ENCODE results near the gene FADS1.
A peak's percentile ranks its signal among the peaks of the same experiment; 100 is the strongest.

The FADS1 gene

DNA sequence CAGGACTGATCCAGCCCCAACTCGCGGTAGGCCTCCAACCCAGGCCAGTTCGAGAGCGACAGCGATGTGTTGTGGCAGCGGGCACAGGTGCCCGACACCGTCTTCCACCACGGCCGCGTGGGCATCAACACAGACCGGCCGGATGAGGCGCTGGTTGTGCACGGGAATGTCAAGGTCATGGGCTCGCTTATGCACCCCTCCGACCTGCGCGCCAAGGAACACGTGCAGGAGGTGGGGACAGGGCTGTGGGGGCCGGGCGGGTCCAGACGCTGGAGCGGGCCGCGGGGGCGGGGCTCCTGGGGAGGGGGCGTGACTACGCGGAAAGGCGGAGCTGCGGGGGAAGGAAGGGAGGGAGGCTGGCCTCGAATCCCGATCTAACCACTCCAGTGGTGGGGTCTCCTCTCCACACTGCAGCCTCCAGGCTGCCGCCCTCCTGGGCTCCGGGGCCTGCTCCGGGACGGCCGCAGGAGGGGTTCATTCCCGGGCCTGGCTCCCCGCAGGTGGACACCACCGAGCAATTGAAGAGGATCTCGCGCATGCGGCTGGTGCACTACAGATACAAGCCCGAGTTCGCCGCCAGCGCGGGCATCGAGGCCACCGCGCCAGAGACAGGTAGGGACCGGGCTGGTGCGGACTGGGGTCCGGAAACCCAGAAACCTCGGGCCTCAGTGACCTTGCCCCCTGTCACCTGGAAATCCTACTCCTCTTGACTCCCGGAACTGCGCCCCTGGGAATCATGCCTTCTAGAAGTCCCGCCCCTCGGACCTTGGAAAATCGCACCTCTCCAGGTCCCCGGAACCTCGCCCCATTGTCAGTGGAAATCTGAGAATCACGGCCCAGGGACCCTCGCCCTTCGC, 39.3 kb downstream of the FADS1 start:
- Histone ChIP-seq H3K4me1 (ENCODE audit: insufficient read depth, insufficient read length) (peaks cover 39% of the 10 kb centered on the region), H3K4me3 (ENCODE audit: insufficient read length, low read depth) (no peak overlapping the region), H3K9ac (ENCODE audit: insufficient read length, low read depth) (peak overlapping the region; percentile 72), H3K9me3 (ENCODE audit: insufficient read depth, low read length) (no peaks in the 10 kb centered on the region), H3K36me3 (ENCODE audit: insufficient read depth, insufficient read length, low read length) (peaks cover 85% of the 10 kb centered on the region), H3K27me3 (ENCODE audit: insufficient read depth, insufficient read length) (no peaks in the 10 kb centered on the region)
- TF ChIP-seq YY1 (IDR thresholded peaks at IDR 0.05; ENCODE audit: insufficient read depth, insufficient read length) (no peak), ZNF274 (IDR thresholded peaks at IDR 0.05; ENCODE audit: low read depth, low read length) (no peak), SUZ12 (IDR thresholded peaks at IDR 0.05; ENCODE audit: extremely low read depth, insufficient read depth, insufficient read length) (no peak)
- DNase-seq (ENCODE audit: low read depth, low spot score): no peak

DNA sequence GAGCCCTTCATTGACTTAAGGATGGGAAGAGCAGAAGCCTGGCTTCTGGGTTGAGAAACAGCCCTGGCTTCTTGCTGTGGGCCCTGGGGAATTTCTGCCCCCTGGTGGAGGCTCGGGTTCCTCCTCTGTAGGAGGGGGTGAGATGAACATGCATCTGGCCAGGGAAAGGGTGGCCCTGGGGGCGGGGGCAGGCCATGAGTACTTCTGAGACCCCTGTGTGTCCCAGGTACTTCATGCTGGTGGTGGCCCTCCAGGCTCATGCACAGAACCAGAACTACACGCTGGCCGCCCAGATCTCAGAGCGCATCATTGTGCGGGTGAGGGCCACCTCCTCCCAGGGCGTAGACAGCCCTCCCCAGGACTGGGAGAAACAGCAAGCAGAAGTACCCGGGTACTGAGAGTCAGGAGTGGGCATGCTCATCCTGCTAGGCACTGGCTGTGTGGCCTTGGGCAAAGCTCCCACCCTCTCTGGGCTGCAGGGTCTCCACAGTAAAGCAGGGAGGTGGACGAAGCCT, 40.2 kb downstream of the FADS1 start:
- Histone ChIP-seq H3K9me3 (ENCODE audit: insufficient read depth, low read length) (no peaks in the 10 kb centered on the region), H3K27me3 (ENCODE audit: insufficient read depth, insufficient read length) (no peaks in the 10 kb centered on the region), H3K9ac (ENCODE audit: insufficient read length, low read depth) (peak overlapping the region; percentile 72), H3K4me1 (ENCODE audit: insufficient read depth, insufficient read length) (peaks cover 45% of the 10 kb centered on the region), H3K36me3 (ENCODE audit: insufficient read depth, insufficient read length, low read length) (peaks cover 84% of the 10 kb centered on the region), H3K4me3 (ENCODE audit: insufficient read length, low read depth) (no peak overlapping the region)
- no peak for DNase-seq (ENCODE audit: low read depth, low spot score)
- no peak for TF ChIP-seq SUZ12 (IDR thresholded peaks at IDR 0.05; ENCODE audit: extremely low read depth, insufficient read depth, insufficient read length)
- TF ChIP-seq ZNF274 (IDR thresholded peaks at IDR 0.05; ENCODE audit: low read depth, low read length): no peak

DNA sequence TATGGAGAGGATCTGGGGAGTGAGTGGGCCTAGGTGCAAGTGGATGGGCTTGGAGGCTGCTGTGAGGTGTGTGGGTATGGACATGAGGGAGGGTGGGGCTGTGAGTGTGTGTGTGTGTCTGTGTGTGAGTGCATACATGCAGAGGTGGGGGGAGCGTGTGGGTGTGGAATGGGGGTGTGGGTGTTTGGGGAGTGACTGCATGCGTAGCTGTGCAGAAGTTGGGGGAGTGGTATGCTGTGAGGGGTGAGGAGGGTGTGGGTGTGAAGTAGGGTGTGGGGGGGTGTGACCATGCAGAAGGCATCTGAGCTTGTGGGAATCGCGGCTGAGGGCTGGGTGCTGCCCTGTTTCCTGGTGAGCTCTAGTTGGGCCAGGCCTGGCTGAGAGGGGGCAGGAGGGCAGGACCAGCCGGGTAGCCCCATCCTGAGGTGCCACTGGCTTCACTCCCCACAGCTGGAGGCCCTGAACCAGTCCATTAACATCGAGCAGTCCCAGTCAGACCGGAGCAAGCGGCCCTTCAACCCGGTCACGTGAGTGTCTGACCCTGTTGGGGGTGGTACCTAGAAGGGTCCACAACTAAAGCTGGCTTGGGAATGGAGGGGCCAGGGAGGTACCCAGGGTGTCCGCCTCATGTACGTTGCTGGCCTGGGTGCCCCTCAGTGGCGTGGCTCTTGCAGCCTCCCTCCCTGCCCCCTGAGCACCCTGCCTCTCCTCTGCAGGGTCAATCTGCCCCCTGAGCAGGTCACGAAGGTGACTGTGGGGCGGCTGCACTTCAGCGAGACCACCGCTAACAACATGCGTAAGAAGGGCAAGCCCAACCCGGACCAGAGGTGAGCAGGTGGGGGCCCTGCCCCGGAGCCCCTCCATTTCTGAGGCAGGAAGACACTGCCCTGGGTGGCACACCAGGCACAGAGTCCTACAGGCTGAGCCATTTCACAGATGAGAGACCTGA, 40.9 kb downstream of the FADS1 start:
- DNase-seq (ENCODE audit: low read depth, low spot score): no peak
- H3K9me3 ChIP-seq (ENCODE audit: insufficient read depth, low read length): no peaks in the 10 kb centered on the region
- H3K27me3 ChIP-seq (ENCODE audit: insufficient read depth, insufficient read length): no peaks in the 10 kb centered on the region
- no peak overlapping the region for H3K4me3 ChIP-seq (ENCODE audit: insufficient read length, low read depth)
- H3K4me1 ChIP-seq (ENCODE audit: insufficient read depth, insufficient read length): peaks cover 49% of the 10 kb centered on the region
- no peak for TF ChIP-seq YY1 (IDR thresholded peaks at IDR 0.05; ENCODE audit: insufficient read depth, insufficient read length)
- peaks cover 80% of the 10 kb centered on the region for H3K36me3 ChIP-seq (ENCODE audit: insufficient read depth, insufficient read length, low read length)
- peak overlapping the region; percentile 62 for H3K9ac ChIP-seq (ENCODE audit: insufficient read length, low read depth)

DNA sequence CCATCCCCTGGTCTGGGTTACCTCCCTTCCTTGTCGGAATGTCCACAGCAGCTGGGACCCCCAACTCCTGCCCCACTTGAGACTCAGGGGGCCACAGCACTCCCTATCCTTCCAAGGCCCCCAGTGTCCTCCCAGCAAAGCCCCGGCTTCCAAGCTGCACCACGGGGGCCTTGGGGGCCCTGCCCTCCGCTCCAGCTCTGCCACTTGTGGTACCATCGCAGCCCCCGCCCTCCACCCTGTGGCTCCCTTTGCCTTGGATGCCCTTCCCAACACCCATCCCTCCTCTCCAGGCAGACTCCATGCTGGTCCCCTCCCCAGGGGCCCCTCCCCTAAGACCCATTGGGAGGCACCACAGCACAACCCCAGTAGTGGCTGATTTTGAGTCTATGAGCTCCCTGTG, 41.7 kb downstream of the FADS1 start:
- H3K9me3 ChIP-seq (ENCODE audit: insufficient read depth, low read length): no peaks in the 10 kb centered on the region
- no peak for DNase-seq (ENCODE audit: low read depth, low spot score)
- H3K36me3 ChIP-seq (ENCODE audit: insufficient read depth, insufficient read length, low read length): peaks cover 77% of the 10 kb centered on the region
- no peak overlapping the region for H3K9ac ChIP-seq (ENCODE audit: insufficient read length, low read depth)
- no peaks in the 10 kb centered on the region for H3K27me3 ChIP-seq (ENCODE audit: insufficient read depth, insufficient read length)
- peaks cover 48% of the 10 kb centered on the region for H3K4me1 ChIP-seq (ENCODE audit: insufficient read depth, insufficient read length)
- no peak overlapping the region for H3K4me3 ChIP-seq (ENCODE audit: insufficient read length, low read depth)
- TF ChIP-seq SUZ12 (IDR thresholded peaks at IDR 0.05; ENCODE audit: extremely low read depth, insufficient read depth, insufficient read length) (no peak), ZNF274 (IDR thresholded peaks at IDR 0.05; ENCODE audit: low read depth, low read length) (no peak), YY1 (IDR thresholded peaks at IDR 0.05; ENCODE audit: insufficient read depth, insufficient read length) (no peak)

DNA sequence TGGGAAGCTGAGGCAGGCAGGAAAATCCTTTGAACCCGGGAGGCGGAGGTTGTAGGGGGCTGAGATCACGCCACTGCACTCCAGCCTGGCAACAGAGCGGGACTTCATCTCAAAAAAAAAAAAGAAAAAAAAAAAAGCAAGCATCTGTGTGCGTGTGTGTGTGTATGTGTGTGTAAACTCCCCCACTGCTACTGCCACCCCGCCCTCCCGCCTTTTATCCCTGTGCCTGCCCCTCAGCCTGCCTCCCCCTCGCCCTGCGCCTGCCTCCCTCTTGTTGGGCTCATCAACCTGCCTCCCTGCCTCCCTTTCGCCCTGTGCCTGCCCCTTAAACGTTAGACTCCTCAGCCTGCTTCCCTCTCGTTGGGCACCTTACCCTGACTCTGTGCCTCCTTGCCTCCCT, 42.4 kb downstream of the FADS1 start:
- no peak for DNase-seq (ENCODE audit: low read depth, low spot score)
- no peak overlapping the region for H3K4me3 ChIP-seq (ENCODE audit: insufficient read length, low read depth)
- H3K4me1 ChIP-seq (ENCODE audit: insufficient read depth, insufficient read length): peaks cover 53% of the 10 kb centered on the region
- H3K27me3 ChIP-seq (ENCODE audit: insufficient read depth, insufficient read length): no peaks in the 10 kb centered on the region
- peaks cover 70% of the 10 kb centered on the region for H3K36me3 ChIP-seq (ENCODE audit: insufficient read depth, insufficient read length, low read length)
- H3K9ac ChIP-seq (ENCODE audit: insufficient read length, low read depth): no peak overlapping the region
- H3K9me3 ChIP-seq (ENCODE audit: insufficient read depth, low read length): no peaks in the 10 kb centered on the region
- no peak for TF ChIP-seq YY1 (IDR thresholded peaks at IDR 0.05; ENCODE audit: insufficient read depth, insufficient read length)
- TF ChIP-seq ZNF274 (IDR thresholded peaks at IDR 0.05; ENCODE audit: low read depth, low read length): no peak
- TF ChIP-seq SUZ12 (IDR thresholded peaks at IDR 0.05; ENCODE audit: extremely low read depth, insufficient read depth, insufficient read length): no peak

DNA sequence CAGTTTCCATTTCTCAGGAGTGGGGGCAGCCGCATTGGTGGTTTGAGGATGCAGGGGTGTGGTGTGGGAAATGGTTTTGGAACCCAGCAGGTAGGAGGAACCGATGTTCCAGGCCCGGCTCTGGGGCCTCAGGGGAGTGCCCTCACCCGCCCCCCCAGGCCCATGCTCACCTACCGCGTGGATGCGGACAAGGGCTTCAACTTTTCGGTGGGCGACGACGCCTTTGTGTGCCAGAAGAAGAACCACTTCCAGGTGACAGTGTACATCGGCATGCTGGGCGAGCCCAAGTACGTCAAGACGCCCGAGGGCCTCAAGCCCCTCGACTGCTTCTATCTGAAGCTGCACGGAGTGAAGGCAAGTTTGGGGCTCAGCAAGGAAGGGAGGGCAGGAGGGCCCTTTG, 43.0 kb downstream of the FADS1 start:
- Histone ChIP-seq H3K4me3 (ENCODE audit: insufficient read length, low read depth) (no peak overlapping the region), H3K9ac (ENCODE audit: insufficient read length, low read depth) (no peak overlapping the region), H3K4me1 (ENCODE audit: insufficient read depth, insufficient read length) (peaks cover 59% of the 10 kb centered on the region), H3K9me3 (ENCODE audit: insufficient read depth, low read length) (no peaks in the 10 kb centered on the region), H3K27me3 (ENCODE audit: insufficient read depth, insufficient read length) (no peaks in the 10 kb centered on the region), H3K36me3 (ENCODE audit: insufficient read depth, insufficient read length, low read length) (peaks cover 64% of the 10 kb centered on the region)
- no peak for DNase-seq (ENCODE audit: low read depth, low spot score)
- TF ChIP-seq SUZ12 (IDR thresholded peaks at IDR 0.05; ENCODE audit: extremely low read depth, insufficient read depth, insufficient read length) (no peak), YY1 (IDR thresholded peaks at IDR 0.05; ENCODE audit: insufficient read depth, insufficient read length) (no peak), ZNF274 (IDR thresholded peaks at IDR 0.05; ENCODE audit: low read depth, low read length) (no peak)

DNA sequence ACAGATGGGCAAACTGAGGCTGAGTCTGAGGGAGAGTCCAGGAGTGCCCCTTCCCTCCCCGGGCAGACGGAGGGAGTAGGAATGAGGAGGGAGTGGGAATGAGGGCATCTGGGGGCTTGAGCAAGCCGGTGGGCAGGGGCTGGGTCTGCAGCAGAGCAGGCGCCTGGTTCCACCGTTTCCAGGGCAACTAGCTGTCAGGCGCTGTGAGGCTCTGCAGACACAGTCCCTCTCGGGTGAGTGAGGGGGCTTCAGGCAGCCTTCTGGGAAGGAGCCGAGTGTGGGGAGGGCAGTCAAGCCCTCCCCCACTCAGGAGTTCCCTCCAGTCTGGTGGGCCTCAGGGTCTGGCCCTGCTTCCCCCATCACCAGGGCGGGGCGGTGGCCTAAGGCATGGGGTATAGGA, 43.4 kb downstream of the FADS1 start:
- TF ChIP-seq ZNF274 (IDR thresholded peaks at IDR 0.05; ENCODE audit: low read depth, low read length) (no peak), SUZ12 (IDR thresholded peaks at IDR 0.05; ENCODE audit: extremely low read depth, insufficient read depth, insufficient read length) (no peak), YY1 (IDR thresholded peaks at IDR 0.05; ENCODE audit: insufficient read depth, insufficient read length) (no peak)
- Histone ChIP-seq H3K36me3 (ENCODE audit: insufficient read depth, insufficient read length, low read length) (peaks cover 62% of the 10 kb centered on the region), H3K9ac (ENCODE audit: insufficient read length, low read depth) (peak overlapping the region; percentile 17), H3K27me3 (ENCODE audit: insufficient read depth, insufficient read length) (no peaks in the 10 kb centered on the region), H3K4me3 (ENCODE audit: insufficient read length, low read depth) (no peak overlapping the region), H3K9me3 (ENCODE audit: insufficient read depth, low read length) (no peaks in the 10 kb centered on the region), H3K4me1 (ENCODE audit: insufficient read depth, insufficient read length) (peaks cover 61% of the 10 kb centered on the region)
- DNase-seq (ENCODE audit: low read depth, low spot score): no peak
